Stimulated activated CD8-positive, alpha-beta memory T cell treated with anti-CD3 and anti-CD28 coated beads, Interleukin-12 subunit alpha, Interleukin-12 subunit beta, amount 100 ng/mL, for 24 hours (primary cell): ENCODE measurements around the gene RGS6.

Source experiments
- DNase-seq: peaks from one replicate; pipeline ENCODE4 v3.0.0-alpha.2; 2020; ENCODE audit errors: extremely low read depth

Gene RGS6

DNA sequence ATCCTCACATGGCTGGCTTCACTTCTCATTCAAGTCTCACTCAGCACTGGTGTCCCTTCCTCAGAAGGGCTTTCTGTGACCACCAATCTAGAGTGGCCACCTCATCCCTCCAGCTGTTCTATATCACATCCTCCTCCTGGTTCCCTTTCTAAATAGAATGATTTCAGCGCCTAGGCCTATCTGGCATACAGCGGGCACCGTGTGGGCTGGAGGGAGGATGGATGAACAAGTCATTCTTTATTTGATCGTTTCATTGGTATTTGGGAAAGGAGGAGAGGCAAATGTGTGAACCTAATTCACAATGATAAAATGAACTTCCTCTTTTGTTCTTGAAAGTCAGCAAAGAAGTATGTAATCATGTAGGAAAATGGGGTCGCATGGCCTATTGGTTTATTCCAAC lies 567.5 kb downstream of the RGS6 start:
- DNase-seq = no peak

- DNase-seq = no peak
Measured at GRCh38 chr14:72500234-72500838, 568.1 kb downstream of the RGS6 start.

DNA sequence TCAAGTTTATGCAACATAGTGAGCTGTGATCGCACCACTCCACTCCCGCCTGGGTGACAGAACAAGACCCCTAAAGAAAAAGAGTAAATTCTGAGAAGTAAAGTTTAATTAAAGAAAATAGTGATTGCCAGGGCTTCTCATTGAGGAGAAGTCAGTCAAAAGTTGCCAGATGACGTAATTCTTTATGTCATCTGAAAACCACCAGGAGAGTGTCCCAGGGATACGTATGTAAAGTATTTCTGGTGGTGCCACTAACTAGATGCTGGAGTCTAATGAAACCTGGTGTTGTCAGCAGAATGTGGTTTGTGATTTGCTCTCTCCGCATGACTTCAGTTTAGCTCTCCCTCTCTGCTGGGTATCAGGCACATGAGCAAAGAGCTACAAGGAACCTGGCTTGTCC lies 569.2 kb downstream of the RGS6 start:
- DNase-seq = no peak

GRCh38 chr14:72503271-72503670 lies 571.0 kb downstream of the RGS6 start:
- no peak for DNase-seq

DNA sequence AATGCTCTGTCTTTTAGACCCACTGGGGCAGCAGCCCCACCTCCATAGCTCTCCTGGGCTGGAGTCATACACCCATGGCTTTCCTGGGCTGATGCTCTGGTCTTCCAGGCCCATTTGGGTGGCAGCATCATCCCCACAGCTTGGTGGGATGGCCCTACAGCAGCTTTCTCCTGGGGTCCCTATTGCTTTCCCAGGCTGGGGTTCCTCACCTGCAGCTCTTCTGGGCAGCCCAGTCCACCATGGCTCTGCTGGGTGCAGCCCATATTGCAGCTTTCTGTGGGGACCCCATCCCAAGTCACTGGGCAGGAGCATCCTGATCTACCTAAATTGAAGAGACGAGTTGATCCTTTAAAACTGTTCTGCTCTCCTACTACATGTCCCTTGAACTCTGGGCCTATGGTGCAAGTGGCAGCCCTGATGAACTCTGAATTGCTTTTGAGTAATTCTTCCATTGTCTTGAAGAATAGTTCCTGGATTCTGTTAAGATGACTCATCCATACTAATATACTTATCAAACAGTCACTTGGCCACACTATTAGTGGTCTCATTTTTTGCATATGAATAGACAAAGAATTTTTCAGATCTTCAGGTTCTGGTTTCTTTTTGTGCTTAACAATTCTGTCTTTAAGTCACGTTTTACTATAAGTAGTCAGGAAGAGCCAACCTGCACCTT lies 571.6 kb downstream of the RGS6 start:
- no peak for DNase-seq

DNA sequence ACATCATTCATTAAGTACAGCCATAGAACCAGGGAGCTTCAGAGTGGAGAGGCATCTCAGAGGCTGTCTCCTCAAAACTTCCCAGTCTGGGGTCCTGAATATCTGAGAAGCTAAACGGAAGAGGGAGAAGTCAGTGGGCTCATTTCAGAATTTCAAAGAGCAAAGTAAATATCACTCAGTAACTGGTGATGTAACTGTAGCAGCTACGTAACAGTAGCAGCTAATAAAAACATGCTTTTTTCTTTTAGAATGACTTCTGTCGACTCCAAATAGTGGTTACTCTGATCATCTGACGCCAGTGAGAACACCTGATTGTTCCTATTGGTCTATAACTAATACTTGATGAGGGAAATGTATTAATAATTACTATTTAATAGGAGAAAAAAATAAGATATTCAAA lies 578.3 kb downstream of the RGS6 start:
- DNase-seq = no peak

DNA sequence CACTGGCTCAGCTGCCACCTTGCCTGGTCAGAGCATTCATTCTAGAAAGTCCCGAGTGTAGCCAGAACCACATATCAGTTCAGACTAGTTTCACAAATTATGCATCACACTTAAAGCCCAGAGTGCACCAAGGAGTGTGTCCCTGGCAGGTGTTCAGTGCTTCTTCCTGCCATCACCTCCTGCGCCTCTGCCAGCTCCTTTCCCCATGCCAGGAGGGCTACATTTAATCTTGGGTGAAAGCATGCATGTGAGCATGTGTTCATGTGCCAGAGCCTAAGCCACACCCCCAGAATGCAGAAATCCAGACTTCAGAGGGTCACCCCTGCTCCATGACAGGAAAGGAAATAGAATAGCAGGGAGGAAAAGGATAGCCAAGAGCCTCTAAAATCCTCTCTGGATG lies 580.1 kb downstream of the RGS6 start:
- DNase-seq = no peak

DNA sequence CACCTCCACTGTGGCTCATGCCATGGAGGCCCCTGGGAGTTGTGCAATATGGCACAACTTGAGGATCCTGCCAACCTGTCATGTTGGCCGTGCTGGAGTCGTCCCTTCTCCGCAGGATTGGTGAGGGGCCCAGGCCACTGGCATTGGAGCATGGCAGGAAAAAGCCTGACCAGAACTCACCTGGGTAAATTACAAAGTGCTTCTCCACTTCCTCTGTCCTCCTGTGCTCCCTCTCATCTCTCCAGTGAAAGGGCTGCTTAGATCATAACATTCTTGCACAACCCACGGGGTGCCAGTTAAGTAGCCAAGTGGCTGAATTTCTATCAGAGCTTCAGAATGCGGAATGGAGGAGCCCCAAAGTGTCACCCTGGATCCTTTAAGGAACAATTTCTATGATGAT lies 580.7 kb downstream of the RGS6 start:
- no peak for DNase-seq

GRCh38 chr14:72513346-72513745 lies 581.1 kb downstream of the RGS6 start:
- no peak for DNase-seq

GRCh38 chr14:72513965-72514659 lies 581.9 kb downstream of the RGS6 start:
- no peak for DNase-seq

DNA sequence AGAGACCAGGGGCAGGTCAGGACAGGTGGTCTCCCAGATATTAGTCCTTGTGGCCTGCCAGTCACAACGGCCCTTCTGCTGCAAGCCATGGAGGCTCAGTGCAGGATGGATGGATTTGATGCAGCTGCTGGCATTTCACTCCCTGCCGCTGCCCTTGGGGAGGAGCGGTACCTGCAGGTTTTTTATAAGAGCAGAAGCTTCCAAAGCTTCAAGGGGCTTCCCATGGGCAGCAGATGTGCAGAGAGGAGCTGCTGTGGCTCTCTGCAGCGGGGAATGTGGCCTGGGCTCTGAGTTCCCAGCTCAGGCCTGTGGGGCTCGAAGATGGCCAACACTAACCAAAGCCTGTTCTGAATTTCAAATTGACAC lies 582.4 kb downstream of the RGS6 start:
- no peak for DNase-seq

- DNase-seq = no peak
Measured at GRCh38 chr14:72515779-72516770, 583.8 kb downstream of the RGS6 start.

GRCh38 chr14:72516936-72517700 lies 584.9 kb downstream of the RGS6 start:
- no peak for DNase-seq

- no peak for DNase-seq
Measured at GRCh38 chr14:72517736-72518135, 585.5 kb downstream of the RGS6 start.

- no peak for DNase-seq
Measured at GRCh38 chr14:72518809-72519377, 586.7 kb downstream of the RGS6 start.

- no peak for DNase-seq
Measured at GRCh38 chr14:72519543-72519942, 587.3 kb downstream of the RGS6 start.

GRCh38 chr14:72521045-72521444 lies 588.8 kb downstream of the RGS6 start:
- no peak for DNase-seq

- DNase-seq = no peak
Measured at GRCh38 chr14:72521968-72522741, 589.9 kb downstream of the RGS6 start.

GRCh38 chr14:72522847-72523246 lies 590.6 kb downstream of the RGS6 start:
- DNase-seq = no peak
